OCI-LY3 (cell line): ENCODE measurements around the gene RBM10.

Source experiments
- EZH2phosphoT487 ChIP-seq: fragments of 200-600 bp; shearing (Covaris generic); IDR thresholded peaks from 2 replicates; pipeline ENCODE4 v1.6.1; 2018; ENCODE audit warnings: antibody characterized with exemption, mixed run types, low read depth
- TF ChIP-seq, protein P1 (sequence below): fragments of 200-600, 300-600 bp; sonication (generic); IDR thresholded peaks from 2 replicates; pipeline ENCODE4 v1.5.1; 2014; ENCODE audit warnings: antibody characterized with exemption, low read length, low read depth

DNA sequence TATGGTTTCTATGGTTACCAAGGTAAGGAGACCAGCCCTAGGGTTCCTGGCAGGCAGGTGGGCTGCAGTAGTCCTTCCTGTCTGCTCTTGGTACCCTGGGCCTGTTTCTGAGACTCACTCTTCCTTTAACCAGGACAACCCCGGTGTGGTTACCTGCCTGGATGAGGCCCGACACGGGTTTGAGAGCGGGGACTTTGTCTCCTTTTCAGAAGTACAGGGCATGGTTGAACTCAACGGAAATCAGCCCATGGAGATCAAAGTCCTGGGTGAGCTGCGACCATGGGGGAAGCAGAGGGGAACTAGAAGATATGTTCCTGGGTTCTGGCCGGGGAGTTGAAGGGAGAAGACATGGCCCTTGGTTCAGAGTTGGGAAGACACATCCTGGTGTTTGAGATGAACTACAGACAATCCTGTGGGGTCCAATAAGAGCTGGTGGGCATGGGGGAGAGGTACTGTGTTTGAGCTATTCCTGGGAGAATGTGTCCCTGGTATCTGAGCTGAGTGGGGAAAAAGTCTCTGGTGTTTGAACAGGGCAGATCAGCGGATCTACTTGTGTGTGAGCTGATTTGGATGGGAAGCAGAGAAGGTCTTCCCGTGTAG is 56.4 kb downstream of the RBM10 start:
- TF ChIP-seq, protein P1, sequence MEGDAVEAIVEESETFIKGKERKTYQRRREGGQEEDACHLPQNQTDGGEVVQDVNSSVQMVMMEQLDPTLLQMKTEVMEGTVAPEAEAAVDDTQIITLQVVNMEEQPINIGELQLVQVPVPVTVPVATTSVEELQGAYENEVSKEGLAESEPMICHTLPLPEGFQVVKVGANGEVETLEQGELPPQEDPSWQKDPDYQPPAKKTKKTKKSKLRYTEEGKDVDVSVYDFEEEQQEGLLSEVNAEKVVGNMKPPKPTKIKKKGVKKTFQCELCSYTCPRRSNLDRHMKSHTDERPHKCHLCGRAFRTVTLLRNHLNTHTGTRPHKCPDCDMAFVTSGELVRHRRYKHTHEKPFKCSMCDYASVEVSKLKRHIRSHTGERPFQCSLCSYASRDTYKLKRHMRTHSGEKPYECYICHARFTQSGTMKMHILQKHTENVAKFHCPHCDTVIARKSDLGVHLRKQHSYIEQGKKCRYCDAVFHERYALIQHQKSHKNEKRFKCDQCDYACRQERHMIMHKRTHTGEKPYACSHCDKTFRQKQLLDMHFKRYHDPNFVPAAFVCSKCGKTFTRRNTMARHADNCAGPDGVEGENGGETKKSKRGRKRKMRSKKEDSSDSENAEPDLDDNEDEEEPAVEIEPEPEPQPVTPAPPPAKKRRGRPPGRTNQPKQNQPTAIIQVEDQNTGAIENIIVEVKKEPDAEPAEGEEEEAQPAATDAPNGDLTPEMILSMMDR = no peak
- no peak for TF ChIP-seq EZH2phosphoT487
